GM23338 (cell line): ENCODE data around the gene DAB1. TPM values are rescaled to one million over a fixed set of nuclear protein-coding genes. Genes with fewer than 3 reads are reported as not detected.
A peak's percentile ranks its signal among the peaks of the same experiment; 100 is the strongest.

Source experiments
- ATAC-seq: fragments of 200-7000 bp; cut with Tn5 transposase; 3 replicates; pipeline ENCODE4 v1.9.1; 2020
- DNase-seq: peaks from one replicate; pipeline ENCODE4 v3.0.0-alpha.2; 2015; ENCODE audit warnings: low spot score
- H2AFZ ChIP-seq: fragments of 200-600 bp; sonication (generic); 2 replicates; pipeline ENCODE4 v1.8.0; 2016; ENCODE audit warnings: antibody characterized with exemption, mild to moderate bottlenecking, moderate library complexity
- H3F3A ChIP-seq: fragments of 200-600 bp; sonication (generic); replicated peaks from 2 replicates; pipeline ENCODE4 v1.8.0; 2017; ENCODE audit warnings: antibody characterized with exemption, mixed run types, low read depth
- H3K27ac ChIP-seq: fragments of 200-600 bp; sonication (generic); 2 replicates; pipeline ENCODE4 v1.6.1; 2016; ENCODE audit warnings: low read depth
- H3K27me3 ChIP-seq: fragments of 200-600 bp; sonication (generic); 2 replicates; pipeline ENCODE4 v1.8.0; 2016; ENCODE audit warnings: mild to moderate bottlenecking, mixed run types, moderate library complexity; ENCODE audit not compliant: insufficient read depth
- H3K36me3 ChIP-seq: fragments of 200-600 bp; sonication (generic); 2 replicates; pipeline ENCODE4 v1.8.0; 2016; ENCODE audit warnings: mild to moderate bottlenecking; ENCODE audit not compliant: insufficient read depth
- H3K4me1 ChIP-seq: fragments of 200-600 bp; sonication (generic); 2 replicates; pipeline ENCODE4 v1.8.0; 2016; ENCODE audit warnings: mild to moderate bottlenecking, moderate library complexity; ENCODE audit not compliant: insufficient read depth
- H3K4me2 ChIP-seq: fragments of 200-600 bp; sonication (generic); 2 replicates; pipeline ENCODE4 v1.7.1; 2017; ENCODE audit warnings: mixed run types
- H3K4me3 ChIP-seq: fragments of 200-600 bp; sonication (generic); 2 replicates; pipeline ENCODE4 v1.6.1; 2016; ENCODE audit warnings: mixed run types
- H3K79me2 ChIP-seq: fragments of 200-600 bp; sonication (generic); replicated peaks from 2 replicates; pipeline ENCODE4 v1.8.0; 2017; ENCODE audit warnings: mild to moderate bottlenecking; ENCODE audit not compliant: insufficient read depth
- H3K9me2 ChIP-seq: fragments of 200-600 bp; sonication (generic); 2 replicates; pipeline ENCODE4 v1.8.0; 2017; ENCODE audit not compliant: insufficient read depth
- H4K20me1 ChIP-seq: fragments of 200-600 bp; sonication (generic); replicated peaks from 2 replicates; pipeline ENCODE4 v1.8.0; 2017; ENCODE audit warnings: mild to moderate bottlenecking; ENCODE audit not compliant: insufficient read depth
- H3K27ac Mint-ChIP-seq: 2 replicates; pipeline ENCODE4 v1.8.0; 2020; ENCODE audit warnings: inconsistent platforms, mild to moderate bottlenecking, moderate library complexity, mixed read lengths
- H3K27me3 Mint-ChIP-seq: 3 replicates; pipeline ENCODE4 v1.8.0; 2022; ENCODE audit warnings: low read depth, mild to moderate bottlenecking, moderate library complexity, mixed read lengths, inconsistent platforms; ENCODE audit not compliant: insufficient read depth, poor library complexity
- H3K36me3 Mint-ChIP-seq: 3 replicates; pipeline ENCODE4 v1.8.0; 2021; ENCODE audit warnings: low read depth, mild to moderate bottlenecking, inconsistent platforms, moderate library complexity, mixed read lengths
- H3K4me1 Mint-ChIP-seq: 3 replicates; pipeline ENCODE4 v1.8.0; 2020; ENCODE audit warnings: mild to moderate bottlenecking, inconsistent platforms, mixed read lengths
- H3K4me3 Mint-ChIP-seq: 3 replicates; pipeline ENCODE4 v1.8.0; 2021; ENCODE audit warnings: moderate library complexity, mild to moderate bottlenecking, inconsistent platforms, mixed read lengths
- H3K9me3 Mint-ChIP-seq: 3 replicates; pipeline ENCODE4 v1.8.0; 2020; ENCODE audit warnings: moderate library complexity, mild to moderate bottlenecking, inconsistent platforms, mixed read lengths
- CREB1 ChIP-seq: fragments of 250-450 bp; sonication (Bioruptor Pico); IDR thresholded peaks from 2 replicates; pipeline ENCODE4 v1.5.0; 2020; ENCODE audit warnings: low read depth, mild to moderate bottlenecking, moderate library complexity
- ETS1 ChIP-seq: IDR thresholded peaks from 2 replicates; pipeline ENCODE4 v1.6.1; 2016; ENCODE audit warnings: antibody characterized with exemption
- EZH2phosphoT487 ChIP-seq: fragments of 200-600 bp; sonication (generic); IDR thresholded peaks from one replicate; pipeline ENCODE4 v1.8.1; 2018; ENCODE audit warnings: antibody characterized with exemption; ENCODE audit not compliant: unreplicated experiment
- NANOG ChIP-seq: IDR thresholded peaks from 2 replicates; pipeline ENCODE4 v1.6.1; 2016; ENCODE audit warnings: antibody characterized with exemption, borderline replicate concordance
- STAT1 ChIP-seq: IDR thresholded peaks from one replicate; pipeline ENCODE4 v1.6.1; 2016; ENCODE audit warnings: antibody characterized with exemption; ENCODE audit not compliant: unreplicated experiment
- ZNF462 ChIP-seq: fragments of 250-450 bp; sonication (Bioruptor Pico); IDR thresholded peaks from 2 replicates; pipeline ENCODE4 v1.5.0; 2020; ENCODE audit warnings: mild to moderate bottlenecking, moderate library complexity
- polyA plus RNA-seq: library from polyadenylated mRNA; unstranded; fragments of >200 nt; fragmentation: Nextera tagmentation; extraction: Ambion mirVana; gene quantifications from 2 replicates; pipeline ENCODE4 v1.2.1, GENCODE V29; 2016
- total RNA-seq: library from RNA; depleted of rRNA; stranded (reverse); fragments of >200 nt; shearing (Covaris generic); gene quantifications from 2 replicates; pipeline ENCODE4 v1.2.3, GENCODE V29; 2014

The DAB1 gene
- total and polyA plus RNA-seq, 2 experiments from 2014 or later: 12.8 to 14.5 TPM

DNA sequence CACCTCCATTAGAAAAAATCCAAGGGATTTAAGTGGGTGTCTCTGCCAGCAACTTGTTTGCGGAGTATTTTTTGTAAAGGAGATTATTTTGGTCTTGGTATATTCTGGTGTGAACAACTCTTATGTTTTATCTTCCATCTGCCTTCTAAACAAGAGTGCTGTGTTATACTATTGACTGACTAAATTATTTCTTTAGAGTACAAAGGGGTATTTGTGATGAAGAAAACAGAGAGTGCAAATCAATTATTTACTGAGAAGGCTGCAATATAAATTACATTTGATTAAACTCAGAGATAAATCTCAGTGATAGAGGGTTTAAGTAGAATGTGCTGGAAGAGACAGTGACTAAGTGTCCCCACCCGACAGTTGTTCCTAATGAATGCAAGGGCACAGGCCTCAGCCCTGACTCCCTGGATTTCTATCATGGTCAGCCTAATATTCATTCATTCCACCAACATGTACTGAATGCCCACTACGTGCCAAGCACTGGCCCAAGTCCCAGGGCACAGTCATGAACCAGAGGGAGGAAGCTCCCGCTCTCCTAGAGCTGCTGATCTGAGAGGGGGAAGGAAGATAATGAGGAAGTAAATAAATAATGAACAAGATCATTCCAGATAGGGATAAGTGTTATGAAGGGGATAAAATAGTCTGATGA lies 261.1 kb downstream of the DAB1 start:
- H3K36me3 Mint-ChIP-seq: no peaks in the 10 kb centered on the region
- DNase-seq: no peak
- H3K27me3 ChIP-seq: no peaks in the 10 kb centered on the region
- H3K36me3 ChIP-seq: no peaks in the 10 kb centered on the region
- peaks cover 3% of the 10 kb centered on the region for H3K27me3 Mint-ChIP-seq
- peaks cover 64% of the 10 kb centered on the region for H3K4me1 ChIP-seq
- H3K9me2 ChIP-seq: no peaks in the 10 kb centered on the region
- no peak overlapping the region for H3K4me2 ChIP-seq
- no peaks in the 10 kb centered on the region for H3K79me2 ChIP-seq
- H3F3A ChIP-seq: no peaks in the 10 kb centered on the region
- ATAC-seq: no peak
- no peak overlapping the region for H3K4me3 Mint-ChIP-seq
- H3K27ac ChIP-seq: no peak overlapping the region
- no peak overlapping the region for H2AFZ ChIP-seq
- H3K4me1 Mint-ChIP-seq: peaks cover 72% of the 10 kb centered on the region
- no peak overlapping the region for H3K4me3 ChIP-seq
- TF ChIP-seq ETS1 (no peak), ZNF462 (CRISPR knock-in tag) (no peak), EZH2phosphoT487 (no peak), NANOG (no peak), CREB1 (no peak), STAT1 (no peak)
- H3K9me3 Mint-ChIP-seq: no peaks in the 10 kb centered on the region
- H3K27ac Mint-ChIP-seq: peak overlapping the region; percentile 21; the same call in 1 of the 2 replicates
- H4K20me1 ChIP-seq: no peaks in the 10 kb centered on the region
